HepG2 (cell line): ENCODE data around the gene GAS2L1. TPM values are rescaled to one million over a fixed set of nuclear protein-coding genes. Genes with fewer than 3 reads are reported as not detected.
A peak's percentile ranks its signal among the peaks of the same experiment; 100 is the strongest.

Source experiments
- CHD4 ChIP-seq: fragments of 200-600 bp; sonication (generic); IDR thresholded peaks from 2 replicates; pipeline ENCODE4 v1.7.0; 2017; ENCODE audit warnings: mild to moderate bottlenecking, low read length, borderline replicate concordance
- GABPB1 ChIP-seq: IDR thresholded peaks from 2 replicates; pipeline ENCODE4 v1.6.1; 2016; ENCODE audit warnings: mild to moderate bottlenecking, missing genetic modification reagents, moderate library complexity, missing compliant biosample characterization
- KDM2A ChIP-seq: sonication (generic); formaldehyde crosslinking; IDR thresholded peaks from 2 replicates; pipeline ENCODE4 v1.4.0; 2020; ENCODE audit warnings: low read depth, missing genetic modification reagents, borderline replicate concordance
- MAZ ChIP-seq, 2 experiments: sonication (generic) in 1 of 2; formaldehyde crosslinking in 1 of 2; IDR thresholded peaks; 2 replicates each; pipeline versions ENCODE4 v1.5.0 to v1.6.1; 2012 to 2020; ENCODE audit warnings: low read depth in 2 of 2, mild to moderate bottlenecking in 2 of 2, borderline replicate concordance in 1 of 2, improper control_type of control experiment in 1 of 2, low read length in 1 of 2, missing genetic modification reagents in 1 of 2, moderate library complexity in 1 of 2
- YEATS4 ChIP-seq: sonication (generic); formaldehyde crosslinking; IDR thresholded peaks from 2 replicates; pipeline ENCODE4 v1.4.0; 2020; ENCODE audit warnings: missing genetic modification reagents, borderline replicate concordance
- YY1 ChIP-seq: IDR thresholded peaks from 2 replicates; pipeline ENCODE4 v1.6.1; 2011; ENCODE audit warnings: low read length, low read depth, moderate library complexity, mild to moderate bottlenecking; ENCODE audit not compliant: insufficient read depth, insufficient replicate concordance
- ZIK1 ChIP-seq: sonication (generic); formaldehyde crosslinking; IDR thresholded peaks from 2 replicates; pipeline ENCODE4 v1.5.0; 2020; ENCODE audit warnings: mild to moderate bottlenecking, low read depth, missing genetic modification reagents, borderline replicate concordance
- ZNF546 ChIP-seq: sonication (generic); formaldehyde crosslinking; conservative IDR thresholded peaks from 2 replicates; pipeline ENCODE4 v1.8.1; 2023; ENCODE audit warnings: mild to moderate bottlenecking, missing genetic modification reagents
- ZNF777 ChIP-seq: sonication (generic); formaldehyde crosslinking; IDR thresholded peaks from 2 replicates; pipeline ENCODE4 v1.4.0; 2020; ENCODE audit warnings: missing genetic modification reagents
- polyA plus RNA-seq, 8 experiments: library from polyadenylated mRNA; depleted of rRNA in 3 of 8; stranded (reverse) in 7 of 8; unstranded in 1 of 8; fragments of >200 nt; fragmentation: Illumina TruSeq in 4 of 8; extraction: Trizol in 4 of 8; gene quantifications; 2 replicates each; pipeline versions ENCODE4 v1.2.1 to v1.2.3, GENCODE V29; 2011 to 2016; ENCODE audit warnings: low read depth in 4 of 8, missing spikeins in 1 of 8, mixed read lengths in 1 of 8; ENCODE audit not compliant: insufficient read depth in 1 of 8
- total RNA-seq, 5 experiments: library from RNA; depleted of rRNA; stranded (reverse); fragments of >200 nt; fragmentation: Illumina TruSeq; extraction: Trizol; gene quantifications; 2 replicates each; pipeline ENCODE4 v1.2.3, GENCODE V29; 2016; ENCODE audit warnings: low read depth in 1 of 5
- TF ChIP-seq, protein P1 (sequence below): sonication (generic); formaldehyde crosslinking; conservative IDR thresholded peaks from 2 replicates; pipeline ENCODE4 v1.4.0; 2020; ENCODE audit warnings: mild to moderate bottlenecking, missing genetic modification reagents, moderate library complexity
- TF ChIP-seq, protein P2 (sequence below): sonication (generic); formaldehyde crosslinking; IDR thresholded peaks from 2 replicates; pipeline ENCODE4 v1.9.0; 2022; ENCODE audit warnings: missing genetic modification reagents, mild to moderate bottlenecking, borderline replicate concordance
- TF ChIP-seq, protein P3 (sequence below): sonication (generic); formaldehyde crosslinking; IDR thresholded peaks from 2 replicates; pipeline ENCODE4 v1.5.1; 2020; ENCODE audit warnings: mild to moderate bottlenecking, missing genetic modification reagents, moderate library complexity
- TF ChIP-seq, protein P4 (sequence below), 2 experiments: IDR thresholded peaks; 2 replicates each; pipeline ENCODE4 v1.6.1; 2011 to 2012; ENCODE audit warnings: low read length in 2 of 2, borderline replicate concordance in 1 of 2, low read depth in 1 of 2, mild to moderate bottlenecking in 1 of 2, moderate library complexity in 1 of 2

Gene GAS2L1
- total and polyA plus RNA-seq, 2 of the 13 experiments (the other 11 are each of a cell fraction or from before 2014, with no cell fraction given) = 1.8 to 3.3 TPM

DNA sequence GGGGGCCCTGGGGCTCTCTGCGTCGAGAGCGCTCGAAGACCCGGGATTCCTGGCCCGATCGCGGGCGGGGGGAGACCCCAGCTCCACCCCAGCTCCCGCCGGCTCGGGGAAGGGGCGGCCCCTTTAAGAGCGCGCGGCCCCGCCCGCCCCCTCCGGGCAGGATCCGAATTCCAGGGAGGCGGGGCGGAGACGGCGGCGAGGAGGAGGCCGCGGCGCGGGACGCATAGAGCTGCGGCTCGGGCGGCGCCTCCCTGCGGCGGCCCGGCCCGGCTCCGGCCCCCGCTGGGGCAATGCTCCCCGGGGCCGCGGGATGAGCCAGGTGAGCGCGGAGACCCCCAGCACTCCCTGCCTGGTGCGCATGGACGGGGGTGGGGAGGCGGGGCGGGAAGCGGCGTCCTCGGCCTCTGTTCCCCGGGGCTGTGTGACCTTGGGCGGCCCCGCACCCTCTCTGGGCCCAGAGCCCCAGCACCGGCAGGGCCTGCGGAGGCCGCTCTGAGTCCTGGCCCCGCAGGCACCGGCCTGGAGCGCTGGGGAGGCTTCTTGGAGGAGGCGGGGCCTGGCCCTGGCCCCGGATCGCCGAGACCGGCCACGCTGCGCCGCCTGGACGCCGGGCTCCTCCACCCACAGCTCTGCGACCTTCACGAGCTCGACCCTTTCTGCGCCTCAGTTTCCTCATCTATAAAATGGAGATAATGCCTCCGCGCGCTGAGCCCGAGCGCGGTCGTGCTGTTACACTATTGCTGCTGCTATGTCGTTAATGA lies 565 bp downstream of the GAS2L1 start (continued):
- TF ChIP-seq, protein P1, sequence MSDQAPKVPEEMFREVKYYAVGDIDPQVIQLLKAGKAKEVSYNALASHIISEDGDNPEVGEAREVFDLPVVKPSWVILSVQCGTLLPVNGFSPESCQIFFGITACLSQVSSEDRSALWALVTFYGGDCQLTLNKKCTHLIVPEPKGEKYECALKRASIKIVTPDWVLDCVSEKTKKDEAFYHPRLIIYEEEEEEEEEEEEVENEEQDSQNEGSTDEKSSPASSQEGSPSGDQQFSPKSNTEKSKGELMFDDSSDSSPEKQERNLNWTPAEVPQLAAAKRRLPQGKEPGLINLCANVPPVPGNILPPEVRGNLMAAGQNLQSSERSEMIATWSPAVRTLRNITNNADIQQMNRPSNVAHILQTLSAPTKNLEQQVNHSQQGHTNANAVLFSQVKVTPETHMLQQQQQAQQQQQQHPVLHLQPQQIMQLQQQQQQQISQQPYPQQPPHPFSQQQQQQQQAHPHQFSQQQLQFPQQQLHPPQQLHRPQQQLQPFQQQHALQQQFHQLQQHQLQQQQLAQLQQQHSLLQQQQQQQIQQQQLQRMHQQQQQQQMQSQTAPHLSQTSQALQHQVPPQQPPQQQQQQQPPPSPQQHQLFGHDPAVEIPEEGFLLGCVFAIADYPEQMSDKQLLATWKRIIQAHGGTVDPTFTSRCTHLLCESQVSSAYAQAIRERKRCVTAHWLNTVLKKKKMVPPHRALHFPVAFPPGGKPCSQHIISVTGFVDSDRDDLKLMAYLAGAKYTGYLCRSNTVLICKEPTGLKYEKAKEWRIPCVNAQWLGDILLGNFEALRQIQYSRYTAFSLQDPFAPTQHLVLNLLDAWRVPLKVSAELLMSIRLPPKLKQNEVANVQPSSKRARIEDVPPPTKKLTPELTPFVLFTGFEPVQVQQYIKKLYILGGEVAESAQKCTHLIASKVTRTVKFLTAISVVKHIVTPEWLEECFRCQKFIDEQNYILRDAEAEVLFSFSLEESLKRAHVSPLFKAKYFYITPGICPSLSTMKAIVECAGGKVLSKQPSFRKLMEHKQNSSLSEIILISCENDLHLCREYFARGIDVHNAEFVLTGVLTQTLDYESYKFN (CRISPR knock-in tag) = no peak
- TF ChIP-seq, protein P2, sequence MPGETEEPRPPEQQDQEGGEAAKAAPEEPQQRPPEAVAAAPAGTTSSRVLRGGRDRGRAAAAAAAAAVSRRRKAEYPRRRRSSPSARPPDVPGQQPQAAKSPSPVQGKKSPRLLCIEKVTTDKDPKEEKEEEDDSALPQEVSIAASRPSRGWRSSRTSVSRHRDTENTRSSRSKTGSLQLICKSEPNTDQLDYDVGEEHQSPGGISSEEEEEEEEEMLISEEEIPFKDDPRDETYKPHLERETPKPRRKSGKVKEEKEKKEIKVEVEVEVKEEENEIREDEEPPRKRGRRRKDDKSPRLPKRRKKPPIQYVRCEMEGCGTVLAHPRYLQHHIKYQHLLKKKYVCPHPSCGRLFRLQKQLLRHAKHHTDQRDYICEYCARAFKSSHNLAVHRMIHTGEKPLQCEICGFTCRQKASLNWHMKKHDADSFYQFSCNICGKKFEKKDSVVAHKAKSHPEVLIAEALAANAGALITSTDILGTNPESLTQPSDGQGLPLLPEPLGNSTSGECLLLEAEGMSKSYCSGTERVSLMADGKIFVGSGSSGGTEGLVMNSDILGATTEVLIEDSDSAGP (CRISPR knock-in tag) = peak; percentile 99
- TF ChIP-seq YY1 (peak; percentile 19), MAZ (IDR thresholded peaks at IDR 0.05; ENCODE audit: borderline replicate concordance, low read depth, low read length) (peak; percentile 77), MAZ (CRISPR knock-in tag; IDR thresholded peaks at IDR 0.05; ENCODE audit: low read depth) (0 out of 2 replicates have a peak, but pooled peaks have one; percentile 55), ZNF546 (CRISPR knock-in tag) (no peak), YEATS4 (CRISPR knock-in tag) (peak; percentile 65; the same call in 1 of the 2 replicates), ZNF777 (CRISPR knock-in tag) (peak; percentile 89), CHD4 (no peak), GABPB1 (CRISPR knock-in tag) (peak; percentile 23; the same call in 1 of the 2 replicates), KDM2A (CRISPR knock-in tag) (peak; percentile 29; the same call in 1 of the 2 replicates), ZIK1 (CRISPR knock-in tag) (0 out of 2 replicates have a peak, but pooled peaks have one; percentile 32)
- TF ChIP-seq, protein P3, sequence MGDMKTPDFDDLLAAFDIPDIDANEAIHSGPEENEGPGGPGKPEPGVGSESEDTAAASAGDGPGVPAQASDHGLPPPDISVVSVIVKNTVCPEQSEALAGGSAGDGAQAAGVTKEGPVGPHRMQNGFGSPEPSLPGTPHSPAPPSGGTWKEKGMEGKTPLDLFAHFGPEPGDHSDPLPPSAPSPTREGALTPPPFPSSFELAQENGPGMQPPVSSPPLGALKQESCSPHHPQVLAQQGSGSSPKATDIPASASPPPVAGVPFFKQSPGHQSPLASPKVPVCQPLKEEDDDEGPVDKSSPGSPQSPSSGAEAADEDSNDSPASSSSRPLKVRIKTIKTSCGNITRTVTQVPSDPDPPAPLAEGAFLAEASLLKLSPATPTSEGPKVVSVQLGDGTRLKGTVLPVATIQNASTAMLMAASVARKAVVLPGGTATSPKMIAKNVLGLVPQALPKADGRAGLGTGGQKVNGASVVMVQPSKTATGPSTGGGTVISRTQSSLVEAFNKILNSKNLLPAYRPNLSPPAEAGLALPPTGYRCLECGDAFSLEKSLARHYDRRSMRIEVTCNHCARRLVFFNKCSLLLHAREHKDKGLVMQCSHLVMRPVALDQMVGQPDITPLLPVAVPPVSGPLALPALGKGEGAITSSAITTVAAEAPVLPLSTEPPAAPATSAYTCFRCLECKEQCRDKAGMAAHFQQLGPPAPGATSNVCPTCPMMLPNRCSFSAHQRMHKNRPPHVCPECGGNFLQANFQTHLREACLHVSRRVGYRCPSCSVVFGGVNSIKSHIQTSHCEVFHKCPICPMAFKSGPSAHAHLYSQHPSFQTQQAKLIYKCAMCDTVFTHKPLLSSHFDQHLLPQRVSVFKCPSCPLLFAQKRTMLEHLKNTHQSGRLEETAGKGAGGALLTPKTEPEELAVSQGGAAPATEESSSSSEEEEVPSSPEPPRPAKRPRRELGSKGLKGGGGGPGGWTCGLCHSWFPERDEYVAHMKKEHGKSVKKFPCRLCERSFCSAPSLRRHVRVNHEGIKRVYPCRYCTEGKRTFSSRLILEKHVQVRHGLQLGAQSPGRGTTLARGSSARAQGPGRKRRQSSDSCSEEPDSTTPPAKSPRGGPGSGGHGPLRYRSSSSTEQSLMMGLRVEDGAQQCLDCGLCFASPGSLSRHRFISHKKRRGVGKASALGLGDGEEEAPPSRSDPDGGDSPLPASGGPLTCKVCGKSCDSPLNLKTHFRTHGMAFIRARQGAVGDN (CRISPR knock-in tag) = peak; percentile 7; the same call in 1 of the 2 replicates
- TF ChIP-seq, protein P4, sequence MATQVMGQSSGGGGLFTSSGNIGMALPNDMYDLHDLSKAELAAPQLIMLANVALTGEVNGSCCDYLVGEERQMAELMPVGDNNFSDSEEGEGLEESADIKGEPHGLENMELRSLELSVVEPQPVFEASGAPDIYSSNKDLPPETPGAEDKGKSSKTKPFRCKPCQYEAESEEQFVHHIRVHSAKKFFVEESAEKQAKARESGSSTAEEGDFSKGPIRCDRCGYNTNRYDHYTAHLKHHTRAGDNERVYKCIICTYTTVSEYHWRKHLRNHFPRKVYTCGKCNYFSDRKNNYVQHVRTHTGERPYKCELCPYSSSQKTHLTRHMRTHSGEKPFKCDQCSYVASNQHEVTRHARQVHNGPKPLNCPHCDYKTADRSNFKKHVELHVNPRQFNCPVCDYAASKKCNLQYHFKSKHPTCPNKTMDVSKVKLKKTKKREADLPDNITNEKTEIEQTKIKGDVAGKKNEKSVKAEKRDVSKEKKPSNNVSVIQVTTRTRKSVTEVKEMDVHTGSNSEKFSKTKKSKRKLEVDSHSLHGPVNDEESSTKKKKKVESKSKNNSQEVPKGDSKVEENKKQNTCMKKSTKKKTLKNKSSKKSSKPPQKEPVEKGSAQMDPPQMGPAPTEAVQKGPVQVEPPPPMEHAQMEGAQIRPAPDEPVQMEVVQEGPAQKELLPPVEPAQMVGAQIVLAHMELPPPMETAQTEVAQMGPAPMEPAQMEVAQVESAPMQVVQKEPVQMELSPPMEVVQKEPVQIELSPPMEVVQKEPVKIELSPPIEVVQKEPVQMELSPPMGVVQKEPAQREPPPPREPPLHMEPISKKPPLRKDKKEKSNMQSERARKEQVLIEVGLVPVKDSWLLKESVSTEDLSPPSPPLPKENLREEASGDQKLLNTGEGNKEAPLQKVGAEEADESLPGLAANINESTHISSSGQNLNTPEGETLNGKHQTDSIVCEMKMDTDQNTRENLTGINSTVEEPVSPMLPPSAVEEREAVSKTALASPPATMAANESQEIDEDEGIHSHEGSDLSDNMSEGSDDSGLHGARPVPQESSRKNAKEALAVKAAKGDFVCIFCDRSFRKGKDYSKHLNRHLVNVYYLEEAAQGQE (IDR thresholded peaks at IDR 0.05; ENCODE audit: borderline replicate concordance in 1 of 2, low read depth in 1 of 2, low read length in 2 of 2) = no peak
